Right lobe of liver (tissue), 4 donors: ENCODE data around the gene HERC4.

Experiments used
- CTCF ChIP-seq, 4 donors: fragments of 200-600 bp in 3 of 4; fragments of 450-650 bp in 1 of 4; IDR thresholded peaks; one replicate each; pipeline versions ENCODE4 v1.5.1 to v1.8.0; 2016 to 2022; ENCODE audit warnings: antibody characterized with exemption in 4 of 4, mild to moderate bottlenecking in 2 of 4
- POLR2A ChIP-seq: fragments of 450-650 bp; IDR thresholded peaks from one replicate; pipeline ENCODE4 v1.6.1; 2017; ENCODE audit warnings: antibody characterized with exemption, mild to moderate bottlenecking
- donor health status: DM: no; HTN: no; CAD: no.
- donor health status: DM: no; HTN: no; CAD: no.
- donor health status: DM: no; HTN: yes; CAD: no.

GRCh38 chr10:68084469-68084868 lies 9.4 kb upstream of the HERC4 start:
- no peak for TF ChIP-seq CTCF (IDR thresholded peaks at IDR 0.05)
- TF ChIP-seq POLR2A, result no peak
